ENCODE data around the gene RBCK1. TPM values are rescaled to one million over a fixed set of nuclear protein-coding genes. Genes with fewer than 3 reads are reported as not detected.

RBCK1 gene
- total RNA-seq, 1 donor from 2014 or later, result 94.3 TPM

DNA sequence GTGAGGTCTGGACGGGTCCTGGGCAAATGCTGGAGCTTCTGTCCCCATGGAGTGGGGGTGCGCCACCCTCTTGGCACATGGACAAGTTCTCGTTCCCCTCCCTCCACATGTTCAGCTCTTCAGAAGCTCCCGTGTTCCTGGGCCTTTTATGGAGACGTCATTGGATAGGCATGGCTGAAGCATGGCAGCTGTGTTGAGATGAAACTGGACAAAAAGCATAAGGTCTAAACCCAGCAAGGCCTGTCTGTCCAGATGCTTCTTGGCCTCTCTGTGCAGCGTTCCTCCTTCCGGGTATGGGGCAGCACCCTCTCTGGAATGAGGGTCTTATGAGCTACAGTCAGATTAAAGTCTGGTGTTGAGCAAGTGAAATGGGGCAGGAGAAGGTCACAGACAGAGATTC, 27.5 kb downstream of the RBCK1 start:
- TF ChIP-seq, protein P1, sequence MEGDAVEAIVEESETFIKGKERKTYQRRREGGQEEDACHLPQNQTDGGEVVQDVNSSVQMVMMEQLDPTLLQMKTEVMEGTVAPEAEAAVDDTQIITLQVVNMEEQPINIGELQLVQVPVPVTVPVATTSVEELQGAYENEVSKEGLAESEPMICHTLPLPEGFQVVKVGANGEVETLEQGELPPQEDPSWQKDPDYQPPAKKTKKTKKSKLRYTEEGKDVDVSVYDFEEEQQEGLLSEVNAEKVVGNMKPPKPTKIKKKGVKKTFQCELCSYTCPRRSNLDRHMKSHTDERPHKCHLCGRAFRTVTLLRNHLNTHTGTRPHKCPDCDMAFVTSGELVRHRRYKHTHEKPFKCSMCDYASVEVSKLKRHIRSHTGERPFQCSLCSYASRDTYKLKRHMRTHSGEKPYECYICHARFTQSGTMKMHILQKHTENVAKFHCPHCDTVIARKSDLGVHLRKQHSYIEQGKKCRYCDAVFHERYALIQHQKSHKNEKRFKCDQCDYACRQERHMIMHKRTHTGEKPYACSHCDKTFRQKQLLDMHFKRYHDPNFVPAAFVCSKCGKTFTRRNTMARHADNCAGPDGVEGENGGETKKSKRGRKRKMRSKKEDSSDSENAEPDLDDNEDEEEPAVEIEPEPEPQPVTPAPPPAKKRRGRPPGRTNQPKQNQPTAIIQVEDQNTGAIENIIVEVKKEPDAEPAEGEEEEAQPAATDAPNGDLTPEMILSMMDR (IDR thresholded peaks at IDR 0.05), result no peak
- Mint-ChIP-seq H3K9me3 (ENCODE audit: low read depth) (no peaks in the 10 kb centered on the region), H3K4me1 (ENCODE audit: low read depth) (peaks cover 8% of the 10 kb centered on the region), H3K27ac (ENCODE audit: unreplicated experiment) (no peak overlapping the region), H3K36me3 (ENCODE audit: low read depth) (peaks cover 34% of the 10 kb centered on the region), H3K4me3 (ENCODE audit: unreplicated experiment) (no peak overlapping the region), H3K27me3 (ENCODE audit: low read depth) (no peaks in the 10 kb centered on the region)
- no peak for DNase-seq (ENCODE audit: low spot score)

DNA sequence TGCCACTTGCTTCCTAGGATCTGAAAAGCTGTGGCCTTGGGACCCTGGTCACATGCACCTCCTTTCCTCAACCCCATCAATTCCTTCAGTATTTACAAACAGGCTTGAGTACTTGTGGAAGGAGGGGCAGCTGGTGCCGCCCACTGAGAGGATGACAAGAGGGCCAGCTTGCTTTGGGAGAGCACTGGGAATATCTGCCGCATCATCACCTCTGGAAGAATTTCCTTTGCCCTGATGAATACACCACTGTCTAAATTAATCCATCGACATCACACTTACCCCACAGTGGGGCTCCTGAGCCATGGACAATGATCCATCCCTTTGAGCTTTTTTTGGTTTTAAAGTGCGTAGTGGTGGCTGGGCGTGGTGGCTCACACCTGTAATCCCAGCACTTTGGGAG, 28.4 kb downstream of the RBCK1 start:
- TF ChIP-seq, protein P1 (IDR thresholded peaks at IDR 0.05), result no peak
- peaks cover 36% of the 10 kb centered on the region for H3K36me3 Mint-ChIP-seq (ENCODE audit: low read depth)
- H3K9me3 Mint-ChIP-seq (ENCODE audit: low read depth), result no peaks in the 10 kb centered on the region
- H3K4me3 Mint-ChIP-seq (ENCODE audit: unreplicated experiment), result no peak overlapping the region
- H3K27me3 Mint-ChIP-seq (ENCODE audit: low read depth), result no peaks in the 10 kb centered on the region
- DNase-seq (ENCODE audit: low spot score), result no peak
- H3K4me1 Mint-ChIP-seq (ENCODE audit: low read depth), result peaks cover 9% of the 10 kb centered on the region
- peak overlapping the region; percentile 57 for H3K27ac Mint-ChIP-seq (ENCODE audit: unreplicated experiment)

DNA sequence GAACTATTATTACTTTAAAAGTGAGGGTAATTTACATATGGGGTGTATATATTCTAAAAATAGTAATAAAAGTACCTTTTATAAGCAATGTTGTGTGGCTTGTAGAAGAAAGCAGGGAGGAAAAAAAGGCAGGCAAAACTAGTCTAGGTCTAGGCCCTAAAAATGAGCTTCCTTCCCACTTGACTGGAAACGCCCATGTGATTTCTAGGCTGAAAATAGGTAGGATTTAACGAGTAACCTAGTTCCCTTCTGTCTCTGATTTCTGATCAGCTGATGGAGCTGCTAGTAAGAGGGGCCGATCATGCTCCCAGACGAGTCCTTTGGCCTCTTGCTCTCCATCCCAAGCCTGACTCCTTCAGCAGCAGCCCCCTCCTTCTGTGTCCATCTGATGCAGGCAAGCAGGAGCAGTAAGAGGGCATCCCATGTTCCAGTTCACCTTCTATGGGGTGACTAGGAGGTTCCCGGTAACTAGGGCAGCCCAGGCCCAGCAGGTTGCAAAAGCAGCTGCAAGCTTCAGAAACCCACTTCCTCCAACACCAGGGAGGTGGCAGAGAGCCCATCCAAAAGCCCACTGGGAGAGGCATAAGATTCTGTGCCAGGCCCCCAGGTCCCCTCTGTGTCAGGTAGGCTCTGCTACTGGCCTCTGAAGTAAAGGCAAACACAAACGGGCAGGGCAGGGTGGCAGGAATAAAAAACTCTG, 29.8 kb downstream of the RBCK1 start:
- no peak for DNase-seq (ENCODE audit: low spot score)
- TF ChIP-seq, protein P1 (IDR thresholded peaks at IDR 0.05), result no peak
- no peaks in the 10 kb centered on the region for H3K9me3 Mint-ChIP-seq (ENCODE audit: low read depth)
- H3K27ac Mint-ChIP-seq (ENCODE audit: unreplicated experiment), result no peak overlapping the region
- H3K4me1 Mint-ChIP-seq (ENCODE audit: low read depth), result peaks cover 7% of the 10 kb centered on the region
- peaks cover 44% of the 10 kb centered on the region for H3K36me3 Mint-ChIP-seq (ENCODE audit: low read depth)
- no peaks in the 10 kb centered on the region for H3K27me3 Mint-ChIP-seq (ENCODE audit: low read depth)
- H3K4me3 Mint-ChIP-seq (ENCODE audit: unreplicated experiment), result no peak overlapping the region

DNA sequence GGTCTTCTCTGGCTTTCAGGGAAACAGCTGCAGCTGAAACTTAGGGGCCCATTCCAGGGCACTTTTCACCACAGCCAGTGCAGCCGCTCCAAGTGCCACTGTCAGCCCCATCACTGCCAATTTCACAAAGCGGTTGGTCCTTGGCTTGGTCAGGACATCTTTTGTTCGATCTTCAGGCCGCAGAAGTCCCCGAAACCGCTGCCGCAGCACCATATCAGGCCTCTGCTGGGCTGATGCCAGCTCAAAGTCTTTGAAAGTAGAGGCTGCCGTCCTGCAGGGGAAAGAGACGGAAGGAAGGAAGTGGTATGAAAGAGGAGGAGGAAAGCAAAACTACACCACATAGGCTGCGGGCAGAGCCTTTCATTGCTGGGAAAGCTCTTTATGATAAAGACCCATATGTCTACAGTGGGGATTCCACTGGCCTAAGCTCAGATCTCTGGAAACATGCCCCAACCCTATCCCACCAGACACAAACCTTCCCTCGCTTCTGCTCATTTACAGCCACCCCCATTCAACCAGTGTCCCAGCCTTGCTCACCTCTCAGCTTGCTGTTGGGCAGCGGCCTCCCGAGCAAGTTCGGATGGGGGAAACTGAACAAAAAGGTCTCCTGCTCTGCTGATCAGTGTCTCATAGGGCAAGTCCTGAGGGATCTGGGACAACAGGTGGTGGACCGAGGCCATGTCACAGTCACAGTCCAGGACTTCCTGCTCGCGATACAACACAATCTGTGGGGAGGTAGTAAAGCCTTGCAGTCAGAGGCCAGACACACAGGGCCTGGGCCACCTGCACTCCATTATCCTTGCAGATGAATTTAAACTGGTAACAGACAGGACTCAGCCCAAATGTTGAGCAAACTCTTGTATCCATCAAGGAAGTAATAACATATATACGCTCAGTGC, 30.7 kb downstream of the RBCK1 start:
- Mint-ChIP-seq H3K4me1 (ENCODE audit: low read depth) (peaks cover 15% of the 10 kb centered on the region), H3K36me3 (ENCODE audit: low read depth) (peaks cover 44% of the 10 kb centered on the region)

DNA sequence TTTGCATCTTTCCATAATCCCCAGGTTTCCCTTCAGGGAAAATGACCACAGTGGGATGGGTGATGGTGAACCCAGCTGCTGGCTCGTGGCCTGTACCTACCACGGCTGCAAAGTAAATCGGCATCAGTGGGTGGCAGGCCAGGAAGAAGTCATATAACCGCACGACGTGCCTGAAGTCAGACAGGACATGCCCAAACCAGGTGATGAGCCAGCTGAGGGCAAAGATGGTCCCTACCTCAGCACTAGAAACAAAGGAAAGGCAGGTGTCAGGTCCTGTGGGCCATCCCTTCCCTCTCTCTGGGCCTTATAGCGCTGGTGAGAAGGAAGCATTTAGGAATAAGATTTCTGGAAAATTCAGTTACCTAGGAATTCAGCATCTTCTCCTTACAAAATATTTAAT, 32.0 kb downstream of the RBCK1 start:
- no peak overlapping the region for H3K4me3 Mint-ChIP-seq (ENCODE audit: unreplicated experiment)
- no peaks in the 10 kb centered on the region for H3K27me3 Mint-ChIP-seq (ENCODE audit: low read depth)
- no peak for DNase-seq (ENCODE audit: low spot score)
- H3K27ac Mint-ChIP-seq (ENCODE audit: unreplicated experiment), result no peak overlapping the region
- H3K9me3 Mint-ChIP-seq (ENCODE audit: low read depth), result no peaks in the 10 kb centered on the region
- peaks cover 25% of the 10 kb centered on the region for H3K4me1 Mint-ChIP-seq (ENCODE audit: low read depth)
- TF ChIP-seq, protein P1 (IDR thresholded peaks at IDR 0.05), result no peak
- peaks cover 44% of the 10 kb centered on the region for H3K36me3 Mint-ChIP-seq (ENCODE audit: low read depth)

More for the DNA sequence above, 30.7 kb downstream of the RBCK1 start:
- no peaks in the 10 kb centered on the region for H3K9me3 Mint-ChIP-seq (ENCODE audit: low read depth)
- no peaks in the 10 kb centered on the region for H3K27me3 Mint-ChIP-seq (ENCODE audit: low read depth)
- TF ChIP-seq, protein P1 (IDR thresholded peaks at IDR 0.05), result no peak
- DNase-seq (ENCODE audit: low spot score), result no peak
- no peak overlapping the region for H3K4me3 Mint-ChIP-seq (ENCODE audit: unreplicated experiment)
- no peak overlapping the region for H3K27ac Mint-ChIP-seq (ENCODE audit: unreplicated experiment)
